Trophoblast cell (in vitro differentiated cells and primary cell): ENCODE measurements around the gene PHIP.
"Not testable (repeated sequence)": the region's sequence is repeated elsewhere in the genome, so short reads cannot be mapped to it uniquely, and the experiment has no call there.

ENCODE experiments used
- DNase-seq, 2 donors: peaks; one replicate each; pipeline ENCODE4 v3.0.0-alpha.2; 2016
- H2AFZ ChIP-seq: 2 replicates; pipeline ENCODE4 v1.6.1; 2013; ENCODE audit warnings: low read length, moderate library complexity, mild to moderate bottlenecking; ENCODE audit not compliant: insufficient read depth, poor library complexity
- H2AK5ac ChIP-seq: 2 replicates; pipeline ENCODE4 v1.6.1; 2013; ENCODE audit warnings: mild to moderate bottlenecking, low read length
- H2BK120ac ChIP-seq: 2 replicates; pipeline ENCODE4 v1.6.1; 2013; ENCODE audit warnings: low read length, mild to moderate bottlenecking, moderate library complexity; ENCODE audit not compliant: insufficient read depth, poor library complexity
- H2BK12ac ChIP-seq: 2 replicates; pipeline ENCODE4 v1.6.1; 2013; ENCODE audit warnings: mild to moderate bottlenecking, low read length, moderate library complexity
- H2BK5ac ChIP-seq: 2 replicates; pipeline ENCODE4 v1.6.1; 2013; ENCODE audit warnings: low read length, low read depth, moderate library complexity, mild to moderate bottlenecking; ENCODE audit not compliant: poor library complexity
- H3K14ac ChIP-seq: 2 replicates; pipeline ENCODE4 v1.6.1; 2013; ENCODE audit warnings: mild to moderate bottlenecking, low read length
- H3K18ac ChIP-seq: 2 replicates; pipeline ENCODE4 v1.6.1; 2013; ENCODE audit warnings: mild to moderate bottlenecking, low read length
- H3K23ac ChIP-seq: 2 replicates; pipeline ENCODE4 v1.6.1; 2013; ENCODE audit warnings: low read length
- H3K27ac ChIP-seq: 2 replicates; pipeline ENCODE4 v1.5.1; 2013; ENCODE audit warnings: low read depth, mild to moderate bottlenecking, inconsistent platforms, low read length, moderate library complexity
- H3K27me3 ChIP-seq: 2 replicates; pipeline ENCODE4 v1.6.1; 2013; ENCODE audit warnings: inconsistent platforms, mild to moderate bottlenecking, low read length, moderate library complexity; ENCODE audit not compliant: insufficient read depth
- H3K36me3 ChIP-seq, 2 experiments: 1 replicate in 1 of 2; 2 replicates in 1 of 2; pipeline ENCODE4 v1.6.1; 2013; ENCODE audit warnings: low read length in 2 of 2, mild to moderate bottlenecking in 2 of 2, moderate library complexity in 1 of 2; ENCODE audit not compliant: insufficient read depth in 2 of 2, control insufficient read depth in 1 of 2
- H3K4ac ChIP-seq: 2 replicates; pipeline ENCODE4 v1.6.1; 2013; ENCODE audit warnings: low read depth, mild to moderate bottlenecking, low read length, moderate library complexity
- H3K4me1 ChIP-seq, 2 experiments: 1 replicate in 1 of 2; 2 replicates in 1 of 2; pipeline ENCODE4 v1.6.1; 2013; ENCODE audit warnings: low read length in 2 of 2, mild to moderate bottlenecking in 2 of 2, moderate library complexity in 1 of 2; ENCODE audit not compliant: insufficient read depth in 2 of 2, control insufficient read depth in 1 of 2
- H3K4me2 ChIP-seq: 2 replicates; pipeline ENCODE4 v1.6.1; 2013; ENCODE audit warnings: inconsistent platforms, mild to moderate bottlenecking, low read length, moderate library complexity
- H3K4me3 ChIP-seq: 2 replicates; pipeline ENCODE4 v1.5.1; 2013; ENCODE audit warnings: mild to moderate bottlenecking, low read depth, low read length, inconsistent platforms
- H3K79me1 ChIP-seq: one replicate; pipeline ENCODE4 v1.6.1; 2013; ENCODE audit warnings: low read length
- H3K79me2 ChIP-seq: 2 replicates; pipeline ENCODE4 v1.6.1; 2013; ENCODE audit warnings: low read length, mild to moderate bottlenecking; ENCODE audit not compliant: control insufficient read depth, insufficient read depth, poor library complexity
- H3K9ac ChIP-seq: 2 replicates; pipeline ENCODE4 v1.6.1; 2013; ENCODE audit warnings: mild to moderate bottlenecking, low read length
- H3K9me3 ChIP-seq: 2 replicates; pipeline ENCODE4 v1.6.1; 2013; ENCODE audit warnings: low read depth, mild to moderate bottlenecking, control low read depth, inconsistent platforms, low read length; ENCODE audit not compliant: insufficient read depth
- H4K12ac ChIP-seq: 2 replicates; pipeline ENCODE4 v1.6.1; 2013; ENCODE audit warnings: low read depth, mild to moderate bottlenecking, low read length, moderate library complexity
- H4K8ac ChIP-seq: 2 replicates; pipeline ENCODE4 v1.6.1; 2013; ENCODE audit warnings: low read depth, mild to moderate bottlenecking, low read length, moderate library complexity
- H4K91ac ChIP-seq: one replicate; pipeline ENCODE4 v1.6.1; 2013; ENCODE audit warnings: low read depth, mild to moderate bottlenecking, low read length, moderate library complexity
- WGBS: extraction: QIAGEN DNeasy Blood & Tissue Kit; methylation state at CpG from one replicate; pipeline ENCODE4 v1.1.7; 2013; ENCODE audit warnings: missing lambda C conversion rate; ENCODE audit not compliant: insufficient read length, insufficient coverage; ENCODE audit errors: extremely low coverage; 5-methylcytosine and 5-hydroxymethylcytosine counted together

PHIP gene

DNA sequence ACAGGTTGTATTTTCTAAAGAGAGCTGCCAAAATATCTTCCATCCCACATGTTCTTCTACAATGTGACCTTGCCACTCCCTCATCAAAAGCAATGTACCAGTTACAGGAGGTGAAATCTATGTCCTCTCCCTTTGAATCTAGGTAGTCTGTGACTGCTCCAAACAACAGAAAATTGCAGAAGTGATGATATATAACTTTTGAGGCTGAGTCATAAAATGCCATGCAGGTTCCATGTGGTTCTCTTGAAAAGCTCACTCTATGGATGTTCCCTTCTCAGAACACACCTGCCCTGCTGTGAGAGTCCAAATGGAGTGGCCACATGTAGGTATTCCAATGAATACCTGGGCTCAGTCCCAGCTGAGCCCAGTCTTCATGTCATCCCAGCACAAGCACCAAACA is 16.9 kb upstream of the PHIP start:
- Histone ChIP-seq H3K27me3 (no peaks in the 10 kb centered on the region), H3K4me2 (no peak overlapping the region), H2AK5ac (no peak overlapping the region), H4K12ac (no peak overlapping the region), H3K4me3 (no peak overlapping the region), H3K79me2 (no peaks in the 10 kb centered on the region), H3K14ac (no peak overlapping the region), H3K9ac (no peak overlapping the region), H2BK5ac (no peak overlapping the region), H3K23ac (no peak overlapping the region), H4K8ac (no peak overlapping the region), H3K27ac (no peak overlapping the region), H4K91ac (no peak overlapping the region), H3K4ac (no peak overlapping the region), H3K79me1 (no peaks in the 10 kb centered on the region), H3K9me3 (no peaks in the 10 kb centered on the region), H2AFZ (no peak overlapping the region), H3K36me3 (no peaks in the 10 kb centered on the region), H2BK120ac (no peak overlapping the region), H3K18ac (no peak overlapping the region), H3K4me1 (no peaks in the 10 kb centered on the region), H2BK12ac (no peak overlapping the region)
- DNase-seq = no peak

GRCh38 chr6:79091801-79092200 is 13.7 kb upstream of the PHIP start:
- not testable (repeated sequence) for H3K27me3 ChIP-seq, H3K36me3 ChIP-seq, H2BK5ac ChIP-seq, H4K8ac ChIP-seq, H2BK120ac ChIP-seq, H3K4me2 ChIP-seq, H4K91ac ChIP-seq, H3K27ac ChIP-seq, H3K4ac ChIP-seq, H2AFZ ChIP-seq, H4K12ac ChIP-seq, H2BK12ac ChIP-seq, H3K23ac ChIP-seq, H3K18ac ChIP-seq, H3K4me1 ChIP-seq, H2AK5ac ChIP-seq, H3K9ac ChIP-seq, H3K14ac ChIP-seq, DNase-seq, H3K79me2 ChIP-seq, H3K4me3 ChIP-seq, H3K9me3 ChIP-seq, H3K79me1 ChIP-seq
- no CpG with 5 or more reads among the region's 5 CpGs for WGBS

DNA sequence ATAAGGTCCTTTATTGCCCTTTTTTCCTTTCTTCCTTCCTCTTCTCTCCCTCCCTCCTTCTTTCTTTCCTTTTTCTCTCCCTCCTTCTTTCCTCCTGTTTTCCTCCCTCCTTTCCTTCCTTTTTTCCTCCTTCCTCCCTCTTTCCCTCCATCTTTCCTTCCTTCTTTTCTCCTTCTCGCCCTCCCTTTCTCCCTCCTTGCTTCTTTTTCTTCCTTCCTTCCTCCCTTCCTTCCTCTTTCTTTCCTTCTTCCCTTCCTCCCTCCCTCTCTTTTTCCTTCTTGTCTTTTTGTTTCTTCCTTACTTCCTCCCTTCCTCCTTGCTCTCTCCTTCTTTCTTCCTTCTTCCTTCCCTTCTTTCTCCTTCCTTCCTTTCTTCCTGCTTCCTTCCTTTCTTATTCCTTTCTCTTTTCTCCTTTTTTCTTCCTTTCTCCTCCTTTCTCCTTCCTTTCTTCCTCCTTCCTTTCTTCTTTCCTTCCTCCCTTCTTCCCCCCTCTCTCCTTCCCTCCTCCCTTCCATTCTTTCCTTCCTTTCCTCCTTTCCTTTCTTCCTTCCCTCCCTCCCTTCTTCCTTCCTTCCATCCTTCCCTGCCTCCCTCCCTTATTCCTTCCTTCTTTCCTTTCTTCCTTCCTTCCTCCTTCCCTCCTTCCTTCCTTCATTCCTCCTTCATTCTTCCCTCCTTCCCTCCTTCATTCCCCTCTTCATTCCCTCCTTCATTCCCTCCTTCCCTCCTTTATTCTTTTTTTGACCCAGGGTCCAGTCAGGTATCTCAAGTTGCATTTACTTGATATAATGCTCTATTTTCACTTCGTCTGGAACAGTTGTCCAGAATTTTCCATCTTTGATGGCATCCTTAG is 11.7 kb upstream of the PHIP start:
- no peaks in the 10 kb centered on the region for H3K79me1 ChIP-seq
- H3K36me3 ChIP-seq = no peaks in the 10 kb centered on the region
- no peak overlapping the region for H3K14ac ChIP-seq
- no peak overlapping the region for H3K27ac ChIP-seq
- no peaks in the 10 kb centered on the region for H3K9me3 ChIP-seq
- no peak overlapping the region for H3K4me3 ChIP-seq
- H3K27me3 ChIP-seq = no peaks in the 10 kb centered on the region
- no peak overlapping the region for H2BK12ac ChIP-seq
- 80% methylated on average over 1 of the region's 2 CpGs for WGBS
- no peak overlapping the region for H4K8ac ChIP-seq
- no peak overlapping the region for H4K12ac ChIP-seq
- no peak overlapping the region for H2BK5ac ChIP-seq
- H2BK120ac ChIP-seq = no peak overlapping the region
- no peak overlapping the region for H3K4me2 ChIP-seq
- H3K79me2 ChIP-seq = no peaks in the 10 kb centered on the region
- no peak for DNase-seq
- no peak overlapping the region for H2AFZ ChIP-seq
- H3K9ac ChIP-seq = no peak overlapping the region
- no peak overlapping the region for H2AK5ac ChIP-seq
- H3K18ac ChIP-seq = no peak overlapping the region
- no peak overlapping the region for H3K23ac ChIP-seq
- H4K91ac ChIP-seq = no peak overlapping the region
- H3K4me1 ChIP-seq = no peaks in the 10 kb centered on the region
- H3K4ac ChIP-seq = no peak overlapping the region

DNA sequence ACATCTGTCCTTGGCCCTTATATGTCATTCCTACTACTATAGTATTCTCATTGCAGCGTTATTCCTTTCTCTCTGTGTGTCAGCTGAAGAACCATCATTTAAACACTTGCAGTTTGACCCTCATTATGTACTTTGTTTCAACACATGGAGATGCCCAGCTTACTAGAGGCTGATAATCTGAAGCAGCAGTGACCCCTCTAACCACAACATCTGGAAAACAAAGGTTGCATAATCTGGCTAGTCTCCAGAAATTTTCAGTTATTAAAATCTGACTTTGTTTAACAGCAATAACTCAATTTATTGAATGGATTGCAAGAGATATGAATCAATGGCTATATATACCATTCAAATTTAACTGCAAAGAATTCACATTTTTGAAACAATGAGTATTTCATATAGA is 6.6 kb upstream of the PHIP start:
- no peaks in the 10 kb centered on the region for H3K36me3 ChIP-seq
- H4K8ac ChIP-seq = no peak overlapping the region
- no peak overlapping the region for H3K23ac ChIP-seq
- no peak overlapping the region for H3K4me3 ChIP-seq
- H3K27ac ChIP-seq = no peak overlapping the region
- WGBS = no CpG with 5 or more reads among the region's 1 CpG
- H3K4me2 ChIP-seq = no peak overlapping the region
- no peaks in the 10 kb centered on the region for H3K79me2 ChIP-seq
- H2BK12ac ChIP-seq = no peak overlapping the region
- H3K9ac ChIP-seq = no peak overlapping the region
- no peak overlapping the region for H4K12ac ChIP-seq
- no peaks in the 10 kb centered on the region for H3K27me3 ChIP-seq
- no peak overlapping the region for H2AK5ac ChIP-seq
- H3K4ac ChIP-seq = no peak overlapping the region
- no peak overlapping the region for H3K18ac ChIP-seq
- no peaks in the 10 kb centered on the region for H3K79me1 ChIP-seq
- H2BK5ac ChIP-seq = no peak overlapping the region
- no peak overlapping the region for H4K91ac ChIP-seq
- H3K9me3 ChIP-seq = no peaks in the 10 kb centered on the region
- no peaks in the 10 kb centered on the region for H3K4me1 ChIP-seq
- H2BK120ac ChIP-seq = no peak overlapping the region
- no peak overlapping the region for H3K14ac ChIP-seq
- no peak overlapping the region for H2AFZ ChIP-seq
- DNase-seq = no peak
